CD4-positive, alpha-beta T cell treated with Interleukin-6 at 100 ng/mL for 8 hours (primary cell): ENCODE measurements around the gene RWDD4.
"Not testable (repeated sequence)": the region's sequence is repeated elsewhere in the genome, so short reads cannot be mapped to it uniquely, and the experiment has no call there.

Experiments
- DNase-seq: peaks from one replicate; pipeline ENCODE4 v3.0.0-alpha.2; 2020; ENCODE audit warnings: mixed read lengths, low spot score

Gene RWDD4

DNA sequence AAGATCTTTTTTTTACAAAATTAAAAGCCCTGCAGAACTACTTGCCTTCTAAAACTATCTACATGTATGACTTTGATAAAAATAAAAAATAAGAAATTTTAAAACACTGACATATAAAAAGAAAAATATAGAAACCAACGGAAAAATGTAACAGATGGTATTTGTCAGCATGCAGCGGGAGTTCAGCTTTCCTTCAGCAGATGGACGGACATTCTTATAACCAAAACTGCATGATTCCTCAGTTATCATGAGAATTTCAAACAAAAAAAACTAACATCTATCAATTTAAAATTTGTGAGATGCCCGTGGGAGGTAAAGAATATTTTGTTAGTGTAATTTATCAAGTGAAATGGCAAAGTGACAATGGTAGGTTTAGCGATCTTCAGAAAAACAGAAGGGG is 23.2 kb downstream of the RWDD4 start:
- DNase-seq = no peak

- DNase-seq = no peak
Measured at GRCh38 chr4:183635321-183635720, 23.7 kb downstream of the RWDD4 start.

- no peak for DNase-seq
Measured at GRCh38 chr4:183633476-183634400, 25.2 kb downstream of the RWDD4 start.

GRCh38 chr4:183632689-183633088 is 26.3 kb downstream of the RWDD4 start:
- DNase-seq = no peak

DNA sequence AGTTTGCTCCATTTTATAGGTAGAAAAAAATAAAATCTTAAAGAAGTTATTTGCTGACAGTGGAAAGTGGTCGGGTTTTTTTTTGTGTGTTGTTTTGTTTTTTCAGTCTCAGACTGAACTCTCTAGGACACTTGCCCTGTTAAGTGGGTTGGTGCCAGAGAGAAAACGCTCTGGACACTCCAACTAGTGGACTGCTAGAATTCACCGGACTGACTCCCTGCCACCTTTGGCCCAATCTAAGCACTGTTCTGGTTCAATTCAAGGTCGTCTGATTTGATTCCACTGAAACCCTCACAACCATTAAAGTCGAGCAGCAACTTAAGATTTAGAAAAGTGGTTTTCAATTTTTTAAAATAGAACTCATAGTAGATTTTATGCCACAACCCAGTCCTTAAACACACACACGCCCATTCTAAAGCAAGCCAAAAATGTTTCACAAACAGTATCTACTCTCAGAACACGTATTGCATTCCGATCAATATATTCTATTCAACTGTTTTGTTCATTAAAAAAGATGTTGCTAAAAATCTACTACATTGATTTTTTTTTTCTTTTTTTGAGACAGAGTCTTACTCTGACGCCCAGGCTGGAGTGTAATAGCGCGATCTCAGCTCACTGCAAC is 27.3 kb downstream of the RWDD4 start:
- DNase-seq = no peak

DNA sequence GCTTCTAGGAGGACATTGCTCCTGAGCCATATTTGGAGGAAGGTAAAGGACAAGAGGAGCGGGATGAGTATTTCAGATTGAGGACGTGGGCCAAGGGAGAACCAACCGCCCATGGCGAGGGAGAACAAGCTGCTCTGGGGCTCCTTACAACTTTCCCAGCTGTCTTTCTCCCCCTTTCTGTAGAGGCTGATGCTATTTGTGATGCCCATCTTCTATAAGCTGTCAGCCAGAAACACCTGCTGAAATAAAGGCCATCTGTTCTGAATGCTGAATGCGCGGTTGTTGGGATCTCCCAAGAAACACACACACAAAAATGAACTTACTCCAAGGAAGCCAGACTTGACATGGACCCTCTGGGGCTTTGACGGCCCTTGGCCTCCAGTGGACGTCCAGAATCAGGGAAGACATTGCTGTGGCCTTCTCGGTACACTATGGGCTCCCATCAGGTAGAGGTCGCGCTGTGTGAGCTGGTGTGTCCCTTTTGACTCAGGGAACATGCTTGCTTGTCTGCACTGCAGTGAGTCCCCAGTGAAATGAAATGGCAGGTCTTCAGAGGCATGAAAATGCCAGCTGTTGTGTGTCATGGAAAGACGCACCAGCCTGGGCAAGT is 30.9 kb downstream of the RWDD4 start:
- no peak for DNase-seq

GRCh38 chr4:183627286-183627685 is 31.7 kb downstream of the RWDD4 start:
- not testable (repeated sequence) for DNase-seq

- no peak for DNase-seq
Measured at GRCh38 chr4:183626168-183626567, 32.8 kb downstream of the RWDD4 start.

DNA sequence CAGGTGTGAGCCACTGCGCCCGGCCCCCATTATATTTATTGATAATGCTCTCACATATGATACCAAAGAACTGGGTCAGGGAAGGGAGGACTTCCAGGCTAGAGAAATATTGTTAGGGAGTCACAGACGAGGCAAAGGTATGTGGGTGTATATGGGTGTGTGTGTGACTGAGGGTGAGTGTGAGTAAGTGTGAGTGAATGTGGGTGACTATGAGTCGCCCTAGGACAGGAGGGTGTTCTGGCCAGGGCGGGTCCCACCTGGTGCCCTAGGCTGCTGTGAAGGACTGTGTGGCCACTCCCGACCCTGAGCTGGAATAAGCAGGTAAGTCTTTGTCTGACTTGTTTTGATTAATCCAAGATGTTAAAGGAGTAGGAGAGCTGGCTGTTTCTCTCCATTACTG is 34.4 kb downstream of the RWDD4 start:
- no peak for DNase-seq

DNA sequence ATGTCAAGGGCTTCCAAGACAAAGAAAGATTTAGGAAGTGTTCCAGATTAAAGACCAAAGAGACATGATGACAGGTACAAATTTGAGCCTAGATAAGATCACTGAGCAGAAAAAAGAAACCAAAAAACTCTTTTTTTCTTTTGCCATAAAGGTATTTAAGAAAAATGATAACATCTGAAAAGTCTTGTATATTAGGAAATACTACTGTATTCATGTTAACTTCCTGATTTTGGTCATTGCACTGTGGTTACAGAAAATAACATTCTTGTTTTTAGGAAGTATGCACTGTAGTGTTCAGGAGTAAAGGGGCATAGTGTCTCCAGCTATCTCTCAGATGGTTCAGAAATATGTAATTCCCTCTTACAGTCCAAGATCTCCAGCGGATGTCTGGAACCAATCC is 37.1 kb downstream of the RWDD4 start:
- no peak for DNase-seq

DNA sequence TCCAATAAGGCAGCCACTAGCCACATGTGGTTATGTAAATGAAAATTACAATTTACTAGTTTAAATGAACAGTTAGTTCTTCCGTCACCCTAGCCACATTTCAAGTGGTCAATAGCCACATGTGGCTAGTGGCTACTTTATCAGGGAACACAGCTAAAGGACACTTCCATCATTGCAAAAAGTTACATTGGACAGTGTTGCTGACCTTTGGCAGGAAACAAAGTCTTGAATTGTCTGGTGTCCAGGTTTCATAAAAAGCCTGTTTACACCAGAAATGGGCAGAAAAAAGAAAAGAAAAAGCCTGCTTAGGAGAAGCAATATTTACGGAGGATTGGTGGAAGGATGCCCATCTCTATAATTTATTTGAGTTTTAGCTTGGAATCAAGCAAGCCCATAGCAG is 38.6 kb downstream of the RWDD4 start:
- no peak for DNase-seq

DNA sequence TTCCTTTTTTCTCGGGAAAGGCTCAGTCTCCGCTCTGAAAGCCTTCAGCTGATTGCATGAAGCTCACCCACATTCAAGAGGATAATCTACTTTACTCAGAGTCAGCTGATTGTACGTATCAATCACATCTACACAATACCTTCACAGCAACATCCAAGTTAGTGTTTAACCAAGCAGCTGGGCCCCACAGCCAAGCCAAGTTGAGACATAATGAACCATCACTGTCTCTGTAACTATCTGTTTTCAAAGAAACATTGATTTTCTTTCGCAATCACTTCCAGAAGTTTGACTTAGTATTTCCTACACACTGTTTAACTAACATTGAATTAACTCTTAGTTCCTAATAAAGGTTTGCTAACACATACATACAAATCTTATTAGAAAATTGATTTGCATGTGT is 40.3 kb downstream of the RWDD4 start:
- DNase-seq = no peak

- no peak for DNase-seq
Measured at GRCh38 chr4:183617075-183617474, 41.9 kb downstream of the RWDD4 start.

GRCh38 chr4:183612329-183613250 is 46.4 kb downstream of the RWDD4 start:
- no peak for DNase-seq

DNA sequence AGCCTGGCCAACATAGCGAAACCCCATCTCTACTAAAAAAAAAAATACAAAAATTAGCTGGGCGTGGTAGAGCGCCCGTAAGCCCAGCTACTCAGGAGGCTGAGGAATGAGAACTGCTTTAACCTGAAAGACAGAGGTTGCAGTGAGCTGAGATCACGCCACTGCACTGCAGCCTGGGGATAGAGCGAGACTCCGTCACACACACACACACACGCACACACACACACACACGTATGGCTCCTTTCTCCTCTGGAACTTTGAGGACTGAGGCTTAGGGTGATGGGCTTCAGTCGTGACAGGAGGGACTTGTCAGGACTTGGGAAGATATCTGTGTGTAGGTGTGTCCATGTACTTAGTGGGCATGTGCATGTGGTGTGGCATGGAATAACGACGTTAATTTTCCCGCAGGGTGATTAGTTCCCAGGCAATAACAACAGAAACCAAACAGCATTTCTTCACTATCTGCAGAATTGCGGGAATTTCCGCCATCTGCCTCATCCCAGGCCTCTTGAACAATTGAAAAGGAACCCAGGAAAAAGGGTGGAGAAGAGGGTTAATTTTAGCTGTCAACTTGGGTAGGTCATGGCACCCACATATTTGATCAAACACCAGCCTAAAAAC is 47.7 kb downstream of the RWDD4 start:
- no peak for DNase-seq

- no peak for DNase-seq
Measured at GRCh38 chr4:183610613-183611012, 48.4 kb downstream of the RWDD4 start.

- DNase-seq = no peak
Measured at GRCh38 chr4:183610033-183610432, 49.0 kb downstream of the RWDD4 start.

- DNase-seq = no peak
Measured at GRCh38 chr4:183609151-183609550, 49.8 kb downstream of the RWDD4 start.

DNA sequence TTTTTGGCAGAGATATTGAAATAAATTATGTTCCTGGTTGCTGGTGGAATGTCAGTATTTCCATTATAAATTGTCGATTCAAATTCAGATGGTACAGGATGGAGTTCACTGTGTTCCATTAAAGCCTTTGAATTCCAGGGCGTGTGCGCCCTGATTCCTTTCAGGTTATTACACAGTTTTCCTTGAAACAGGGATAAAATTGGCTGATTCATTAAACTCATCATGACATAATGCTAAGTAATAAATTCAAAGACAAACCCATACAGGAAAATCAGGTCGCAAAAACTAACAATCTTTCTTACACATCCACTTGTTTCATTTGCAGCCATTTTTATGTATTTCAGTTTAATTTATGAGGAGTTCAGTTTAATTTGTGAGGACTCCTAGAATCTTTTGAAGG is 51.1 kb downstream of the RWDD4 start:
- no peak for DNase-seq

DNA sequence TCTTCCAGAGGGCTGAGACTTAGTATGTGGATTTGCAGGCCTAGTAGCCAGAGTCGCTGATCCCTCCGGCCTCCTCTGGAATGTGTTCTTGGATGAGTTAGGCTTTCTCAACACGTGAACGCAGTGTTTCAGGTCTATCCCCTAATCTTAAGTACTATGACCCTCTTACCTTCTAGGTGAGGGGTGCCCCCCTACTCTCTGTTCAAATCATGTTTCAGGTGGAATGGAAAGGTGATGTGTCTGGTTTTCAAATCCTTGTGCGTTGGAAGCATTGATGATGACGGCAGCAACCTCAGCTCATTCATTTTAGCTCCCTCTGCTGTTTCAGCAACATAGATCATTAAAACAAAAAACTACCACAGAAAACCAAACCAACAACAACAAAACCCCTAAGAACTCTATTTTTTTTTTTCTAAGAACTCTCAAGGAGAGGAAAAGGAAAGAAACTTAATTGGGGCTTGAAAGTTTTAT is 56.4 kb downstream of the RWDD4 start:
- DNase-seq = no peak

- DNase-seq = no peak
Measured at GRCh38 chr4:183601381-183601780, 57.6 kb downstream of the RWDD4 start.
